Gastrocnemius medialis (tissue), 4 donors: ENCODE data around the gene FASTKD1.

ENCODE experiments used
- POLR2A ChIP-seq, 2 donors: fragments of 450-650 bp; IDR thresholded peaks; one replicate each; pipeline ENCODE4 v1.6.1; 2017; ENCODE audit warnings: antibody characterized with exemption in 2 of 2, mild to moderate bottlenecking in 2 of 2, moderate library complexity in 2 of 2
- TF ChIP-seq, protein P1 (sequence below), 5 experiments: fragments of 450-650 bp in 3 of 5; fragments of 200-600 bp in 2 of 5; sonication (generic) in 2 of 5; IDR thresholded peaks in 4 of 5; conservative IDR thresholded peaks in 1 of 5; 1 replicate in 4 of 5; 2 replicates in 1 of 5; pipeline ENCODE4 v1.5.1; 2016 to 2019; ENCODE audit warnings: antibody characterized with exemption in 5 of 5, mild to moderate bottlenecking in 3 of 5, moderate library complexity in 3 of 5

DNA sequence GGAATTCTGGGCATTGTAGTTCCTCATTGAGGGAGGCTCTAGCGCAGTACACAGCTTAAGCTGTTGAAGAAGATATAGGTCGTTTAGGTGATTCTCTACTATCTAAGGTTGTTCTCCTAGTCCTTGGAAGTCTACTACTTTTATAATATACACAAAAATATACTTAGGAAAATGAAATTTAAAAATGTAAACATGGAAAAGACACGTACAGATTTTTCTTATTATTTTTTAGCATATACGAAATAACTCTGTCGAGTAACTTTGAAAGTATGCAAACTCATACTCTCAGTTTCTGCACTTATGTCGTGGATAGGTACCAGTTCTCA, 272 bp upstream of the FASTKD1 start:
- TF ChIP-seq, protein P1, sequence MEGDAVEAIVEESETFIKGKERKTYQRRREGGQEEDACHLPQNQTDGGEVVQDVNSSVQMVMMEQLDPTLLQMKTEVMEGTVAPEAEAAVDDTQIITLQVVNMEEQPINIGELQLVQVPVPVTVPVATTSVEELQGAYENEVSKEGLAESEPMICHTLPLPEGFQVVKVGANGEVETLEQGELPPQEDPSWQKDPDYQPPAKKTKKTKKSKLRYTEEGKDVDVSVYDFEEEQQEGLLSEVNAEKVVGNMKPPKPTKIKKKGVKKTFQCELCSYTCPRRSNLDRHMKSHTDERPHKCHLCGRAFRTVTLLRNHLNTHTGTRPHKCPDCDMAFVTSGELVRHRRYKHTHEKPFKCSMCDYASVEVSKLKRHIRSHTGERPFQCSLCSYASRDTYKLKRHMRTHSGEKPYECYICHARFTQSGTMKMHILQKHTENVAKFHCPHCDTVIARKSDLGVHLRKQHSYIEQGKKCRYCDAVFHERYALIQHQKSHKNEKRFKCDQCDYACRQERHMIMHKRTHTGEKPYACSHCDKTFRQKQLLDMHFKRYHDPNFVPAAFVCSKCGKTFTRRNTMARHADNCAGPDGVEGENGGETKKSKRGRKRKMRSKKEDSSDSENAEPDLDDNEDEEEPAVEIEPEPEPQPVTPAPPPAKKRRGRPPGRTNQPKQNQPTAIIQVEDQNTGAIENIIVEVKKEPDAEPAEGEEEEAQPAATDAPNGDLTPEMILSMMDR (IDR thresholded peaks at IDR 0.05 in 4 of 5, conservative IDR thresholded peaks at IDR 0.05 in 1 of 5), result no peak
- TF ChIP-seq POLR2A (IDR thresholded peaks at IDR 0.05), result no peak
